Measurements from ENCODE around the gene KLHL35. TPM values are rescaled to one million over a fixed set of nuclear protein-coding genes. Genes with fewer than 3 reads are reported as not detected.

Gene KLHL35
- total and polyA plus RNA-seq, 8 donors, result 0.89 to 2.9 (median 1.7) TPM; not detected in 2

DNA sequence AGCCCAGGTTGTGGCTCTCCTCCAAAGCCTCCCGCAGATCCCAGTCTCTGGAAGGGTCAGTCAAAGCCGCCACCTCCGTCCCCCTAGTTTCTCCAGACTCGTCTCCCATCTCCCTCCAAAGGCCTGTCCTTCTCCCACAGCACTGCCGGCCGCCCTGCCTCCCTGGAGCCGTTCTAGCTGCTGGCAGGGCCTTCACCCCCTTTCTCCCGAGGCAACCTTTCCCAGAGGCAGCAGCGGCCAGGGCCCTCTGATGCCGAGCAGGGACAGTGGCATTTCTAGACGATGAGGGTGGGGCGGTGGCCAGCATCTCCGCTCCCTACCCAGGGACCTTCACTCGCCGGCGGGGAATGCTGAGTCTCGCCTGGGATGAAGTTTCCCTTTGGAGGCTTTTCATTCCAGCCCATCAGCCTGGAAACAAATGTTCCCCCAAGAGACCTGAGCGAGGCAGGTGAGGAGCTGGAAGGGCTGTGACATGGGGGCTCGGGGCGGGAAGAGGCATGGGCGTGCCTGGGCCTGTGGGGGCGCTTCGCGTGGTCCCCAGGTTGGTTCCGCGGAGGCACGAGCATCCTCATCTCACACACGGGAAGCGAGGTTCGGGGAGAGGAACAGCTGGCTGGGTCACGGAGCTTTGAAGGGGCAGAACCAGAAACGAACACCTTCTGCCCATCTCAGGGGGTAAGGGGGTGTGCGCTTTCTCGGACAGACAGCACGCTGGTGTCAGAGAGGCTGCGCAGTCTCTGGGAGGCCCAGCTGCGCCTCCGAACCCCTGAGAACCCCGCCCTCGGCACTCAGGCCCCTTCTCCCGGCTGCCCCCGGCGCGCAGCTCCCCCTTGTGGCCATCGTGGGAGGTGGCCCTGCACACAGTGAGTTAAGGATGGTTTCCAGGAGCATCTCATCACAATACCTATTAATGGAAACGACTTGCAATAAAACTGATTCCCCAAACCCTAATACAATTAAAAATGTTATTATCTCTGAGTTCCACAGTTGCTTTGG, 18.1 kb upstream of the KLHL35 start:
- 69 to 78% (median 75%) methylated on average over 32 to 46 of the region's 46 CpGs for WGBS, 5 donors

GRCh38 chr11:75450236-75450635, 17.2 kb upstream of the KLHL35 start:
- TF ChIP-seq POLR2A (IDR thresholded peaks at IDR 0.05) (no peak), EP300 (IDR thresholded peaks at IDR 0.05) (no peak), CTCF (IDR thresholded peaks at IDR 0.05) (no peak), POLR2AphosphoS5 (IDR thresholded peaks at IDR 0.05) (no peak)
- Histone ChIP-seq H3K4me1 (peaks cover 0 to 17% (median 7%) of the 10 kb centered on the region in 4 donors), H3K9me3 (no peaks in the 10 kb centered on the region), H3K36me3 (no peaks in the 10 kb centered on the region), H3K4me3 (no peak overlapping the region), H3K27me3 (peaks cover 0 to 18% (median 0%) of the 10 kb centered on the region in 3 donors), H3K27ac (no peak overlapping the region)
- WGBS, 5 donors, result 81 to 93% (median 89%) methylated on average over 4 to 7 of the region's 7 CpGs
- intact Hi-C loops (cut with DNase I; ENCODE audit: low total_unique reads), result no loop called here
- no peak for DNase-seq

More for the DNA sequence above, 18.1 kb upstream of the KLHL35 start:
- Histone ChIP-seq H3K9me3 (no peaks in the 10 kb centered on the region), H3K27me3 (peaks cover 0 to 15% (median 0%) of the 10 kb centered on the region in 3 donors), H3K27ac (no peak overlapping the region), H3K4me1 (peaks cover 0 to 13% (median 7%) of the 10 kb centered on the region in 4 donors), H3K4me3 (no peak overlapping the region), H3K36me3 (no peaks in the 10 kb centered on the region)
- no peak for DNase-seq
- intact Hi-C loops (cut with DNase I; ENCODE audit: low total_unique reads), result no loop called here
- TF ChIP-seq CTCF (IDR thresholded peaks at IDR 0.05), result peak in 2 of 7 experiments; percentile 27 to 40
- no peak for TF ChIP-seq EP300 (IDR thresholded peaks at IDR 0.05)

- H3K9me3 ChIP-seq, result no peaks in the 10 kb centered on the region
- no peak overlapping the region for H3K4me3 ChIP-seq
- H3K36me3 ChIP-seq, result no peaks in the 10 kb centered on the region
- intact Hi-C loops (cut with DNase I; ENCODE audit: low total_unique reads), result no loop called here
- no peak for DNase-seq
- WGBS, 5 donors, result 83 to 96% (median 92%) methylated on average over 11 of the region's 11 CpGs
- no peak overlapping the region for H3K27ac ChIP-seq
- TF ChIP-seq CTCF (IDR thresholded peaks at IDR 0.05) (no peak), EP300 (IDR thresholded peaks at IDR 0.05) (no peak), POLR2AphosphoS5 (IDR thresholded peaks at IDR 0.05) (no peak), POLR2A (IDR thresholded peaks at IDR 0.05) (no peak)
- peaks cover 0 to 18% (median 0%) of the 10 kb centered on the region in 3 donors for H3K27me3 ChIP-seq
- H3K4me1 ChIP-seq, result peaks cover 0 to 14% (median 5%) of the 10 kb centered on the region in 4 donors
Measured at GRCh38 chr11:75449776-75450175, 16.8 kb upstream of the KLHL35 start.

DNA sequence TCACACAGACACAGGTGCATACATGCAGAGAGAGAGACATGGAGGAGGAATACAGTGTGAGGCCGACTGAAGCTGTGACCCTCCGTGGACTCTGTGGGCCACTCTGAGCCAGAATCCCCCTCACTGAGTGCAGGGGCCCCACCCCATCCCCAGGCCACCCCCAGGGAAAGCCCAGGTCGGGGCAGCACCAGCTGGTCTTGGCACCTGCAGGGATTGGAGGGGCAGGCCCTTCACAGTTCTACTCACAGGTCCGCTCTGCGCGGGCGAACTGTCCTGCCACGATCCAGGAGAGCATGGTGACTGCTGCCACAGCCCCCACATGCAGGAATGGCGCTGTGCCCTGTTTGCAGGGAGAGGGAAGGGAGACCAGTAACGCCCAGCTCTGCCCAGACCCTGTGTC, 16.3 kb upstream of the KLHL35 start:
- H3K4me1 ChIP-seq, result peaks cover 0 to 9% (median 2%) of the 10 kb centered on the region in 4 donors
- no peak overlapping the region for H3K4me3 ChIP-seq
- H3K27ac ChIP-seq, result no peak overlapping the region
- no peaks in the 10 kb centered on the region for H3K36me3 ChIP-seq
- WGBS, 5 donors, result 76 to 87% (median 78%) methylated on average over 6 to 10 of the region's 10 CpGs
- H3K27me3 ChIP-seq, result peaks cover 0 to 18% (median 0%) of the 10 kb centered on the region in 3 donors
- TF ChIP-seq EP300 (IDR thresholded peaks at IDR 0.05), result no peak
- TF ChIP-seq CTCF (IDR thresholded peaks at IDR 0.05), result no peak
- no peak for TF ChIP-seq POLR2AphosphoS5 (IDR thresholded peaks at IDR 0.05)
- intact Hi-C loops (cut with DNase I; ENCODE audit: low total_unique reads), result no loop called here
- H3K9me3 ChIP-seq, result no peaks in the 10 kb centered on the region
- no peak for DNase-seq

All from stomach (tissue), 9 donors.